K562 (cell line): ENCODE data around the gene DCLK2.

Experiments
- EZH2 ChIP-seq: IDR thresholded peaks from 2 replicates; pipeline ENCODE4 v1.6.1; 2012; ENCODE audit warnings: low read depth, mild to moderate bottlenecking, inconsistent platforms, low read length, borderline replicate concordance
- TAF1 ChIP-seq: IDR thresholded peaks from 2 replicates; pipeline ENCODE4 v1.6.1; 2011; ENCODE audit warnings: mild to moderate bottlenecking, low read length, moderate library complexity; ENCODE audit not compliant: insufficient read depth, control insufficient read depth, severe bottlenecking; ENCODE audit errors: extremely low read depth
- TRIM28 ChIP-seq: fragments of 450-650 bp; IDR thresholded peaks from 2 replicates; pipeline ENCODE4 v1.6.1; 2017
- YY1 ChIP-seq, 3 experiments: IDR thresholded peaks; 2 replicates each; pipeline ENCODE4 v1.6.1; 2011; ENCODE audit warnings: low read length in 2 of 3, mild to moderate bottlenecking in 2 of 3, moderate library complexity in 2 of 3, borderline replicate concordance in 1 of 3, control low read depth in 1 of 3, low read depth in 1 of 3; ENCODE audit not compliant: insufficient read depth in 3 of 3, insufficient replicate concordance in 2 of 3, control insufficient read depth in 1 of 3, insufficient read length in 1 of 3; ENCODE audit errors: extremely low read depth in 1 of 3

DNA sequence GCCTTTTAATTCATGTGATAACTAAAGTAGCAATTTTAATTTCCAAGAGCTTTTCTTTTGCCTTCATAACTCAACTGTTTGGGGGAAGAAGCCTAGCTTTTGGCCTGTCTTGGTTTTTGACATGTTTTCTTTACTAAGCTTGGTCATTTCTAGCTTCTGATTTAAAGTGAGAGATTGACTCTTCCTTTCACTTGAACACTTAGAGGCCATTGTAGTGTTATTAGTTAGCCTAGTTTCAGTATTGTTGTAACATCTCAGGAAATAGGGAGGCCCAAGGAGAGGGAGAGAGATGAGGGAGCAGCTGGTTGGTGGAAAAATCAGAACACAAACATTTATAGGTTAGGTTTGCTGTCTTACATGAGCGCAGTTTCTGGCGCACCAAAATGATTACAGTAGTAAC, 44.8 kb downstream of the DCLK2 start:
- TF ChIP-seq YY1 (IDR thresholded peaks at IDR 0.05; ENCODE audit: borderline replicate concordance in 1 of 3, control insufficient read depth in 1 of 3, extremely low read depth in 1 of 3, insufficient read depth in 3 of 3, insufficient read length in 1 of 3, insufficient replicate concordance in 2 of 3, low read depth in 1 of 3, low read length in 2 of 3) (no peak), TRIM28 (no peak), TAF1 (no peak), EZH2 (no peak)
